HG03108 (cell line): ENCODE data around the gene ADAMTS19.
"Not testable (repeated sequence)": the region's sequence is repeated elsewhere in the genome, so short reads cannot be mapped to it uniquely, and the experiment has no call there.

Experiments used
- ATAC-seq: cut with Tn5 transposase; IDR thresholded peaks from one replicate; pipeline ENCODE4 v1.9.1; 2021; ENCODE audit warnings: moderate library complexity; ENCODE audit not compliant: unreplicated experiment

ADAMTS19 gene, protein sequence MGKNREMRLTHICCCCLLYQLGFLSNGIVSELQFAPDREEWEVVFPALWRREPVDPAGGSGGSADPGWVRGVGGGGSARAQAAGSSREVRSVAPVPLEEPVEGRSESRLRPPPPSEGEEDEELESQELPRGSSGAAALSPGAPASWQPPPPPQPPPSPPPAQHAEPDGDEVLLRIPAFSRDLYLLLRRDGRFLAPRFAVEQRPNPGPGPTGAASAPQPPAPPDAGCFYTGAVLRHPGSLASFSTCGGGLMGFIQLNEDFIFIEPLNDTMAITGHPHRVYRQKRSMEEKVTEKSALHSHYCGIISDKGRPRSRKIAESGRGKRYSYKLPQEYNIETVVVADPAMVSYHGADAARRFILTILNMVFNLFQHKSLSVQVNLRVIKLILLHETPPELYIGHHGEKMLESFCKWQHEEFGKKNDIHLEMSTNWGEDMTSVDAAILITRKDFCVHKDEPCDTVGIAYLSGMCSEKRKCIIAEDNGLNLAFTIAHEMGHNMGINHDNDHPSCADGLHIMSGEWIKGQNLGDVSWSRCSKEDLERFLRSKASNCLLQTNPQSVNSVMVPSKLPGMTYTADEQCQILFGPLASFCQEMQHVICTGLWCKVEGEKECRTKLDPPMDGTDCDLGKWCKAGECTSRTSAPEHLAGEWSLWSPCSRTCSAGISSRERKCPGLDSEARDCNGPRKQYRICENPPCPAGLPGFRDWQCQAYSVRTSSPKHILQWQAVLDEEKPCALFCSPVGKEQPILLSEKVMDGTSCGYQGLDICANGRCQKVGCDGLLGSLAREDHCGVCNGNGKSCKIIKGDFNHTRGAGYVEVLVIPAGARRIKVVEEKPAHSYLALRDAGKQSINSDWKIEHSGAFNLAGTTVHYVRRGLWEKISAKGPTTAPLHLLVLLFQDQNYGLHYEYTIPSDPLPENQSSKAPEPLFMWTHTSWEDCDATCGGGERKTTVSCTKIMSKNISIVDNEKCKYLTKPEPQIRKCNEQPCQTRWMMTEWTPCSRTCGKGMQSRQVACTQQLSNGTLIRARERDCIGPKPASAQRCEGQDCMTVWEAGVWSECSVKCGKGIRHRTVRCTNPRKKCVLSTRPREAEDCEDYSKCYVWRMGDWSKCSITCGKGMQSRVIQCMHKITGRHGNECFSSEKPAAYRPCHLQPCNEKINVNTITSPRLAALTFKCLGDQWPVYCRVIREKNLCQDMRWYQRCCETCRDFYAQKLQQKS

DNA sequence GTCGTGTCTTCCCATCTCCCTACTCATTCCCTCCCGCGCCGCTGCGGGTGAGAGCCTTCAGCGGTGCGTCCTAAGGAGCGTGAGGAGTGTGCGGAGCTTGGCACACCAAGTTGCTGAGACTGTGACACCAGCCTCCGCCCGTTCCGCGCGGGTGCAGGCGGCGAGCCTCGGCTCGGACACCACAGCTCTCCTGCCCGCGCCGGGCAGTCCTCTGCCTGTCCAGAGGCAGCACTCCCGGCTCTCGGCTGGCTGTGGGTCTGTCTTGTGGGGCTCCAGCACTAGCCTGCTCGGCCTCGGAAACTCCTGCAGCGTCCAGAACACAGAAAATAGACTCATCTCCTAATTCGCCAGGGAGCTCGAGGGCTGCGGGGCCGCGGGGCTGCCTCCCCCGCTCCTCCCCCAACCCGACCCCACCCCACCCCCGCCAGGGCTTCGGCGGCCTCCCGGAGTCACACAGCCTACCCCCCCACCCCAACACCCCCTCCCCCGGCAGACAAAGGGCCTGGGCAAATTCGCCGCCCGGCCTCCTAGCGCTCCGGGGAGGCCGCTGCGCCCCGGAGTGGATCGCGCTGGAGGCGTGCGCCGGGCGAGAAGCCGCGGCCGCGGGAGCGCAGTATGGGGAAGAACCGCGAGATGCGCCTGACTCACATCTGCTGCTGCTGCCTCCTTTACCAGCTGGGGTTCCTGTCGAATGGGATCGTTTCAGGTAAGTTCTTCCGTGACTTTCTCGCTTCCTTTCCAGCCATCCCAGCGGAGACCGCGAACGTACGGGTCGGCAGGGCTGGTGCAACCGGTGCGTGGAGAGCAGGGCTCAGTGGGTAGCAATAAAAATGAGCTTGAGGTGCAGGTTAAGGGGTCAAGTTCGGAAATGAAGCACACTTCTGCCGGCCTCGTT, at the start of gene ADAMTS19:
Gene ADAMTS19, plus strand, starts transcription at position 522 of the 895 bp plus-strand sequence. Its CDS starts 94 bp downstream, at position 616.
- ATAC-seq, result no peak

DNA sequence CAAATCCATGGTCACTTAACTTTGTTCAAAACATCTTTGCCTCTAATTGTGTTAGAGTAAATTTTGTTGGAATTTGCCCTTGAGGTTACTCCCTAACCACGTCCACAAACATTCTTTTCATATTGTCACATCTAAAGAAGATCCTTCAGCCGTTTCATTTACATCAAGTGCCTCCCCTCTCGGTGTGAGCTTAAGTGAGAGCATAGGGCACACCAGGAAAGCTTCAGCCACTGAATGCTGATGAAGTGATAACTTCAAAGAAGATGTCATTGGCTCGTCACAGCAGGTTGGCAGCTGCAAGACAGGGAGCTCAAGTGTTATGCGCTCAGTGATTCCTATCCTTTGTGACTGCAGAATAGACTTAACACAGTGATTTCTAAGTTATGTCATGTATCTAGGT, 49.6 kb upstream of the ADAMTS19 start:
- no peak for ATAC-seq

DNA sequence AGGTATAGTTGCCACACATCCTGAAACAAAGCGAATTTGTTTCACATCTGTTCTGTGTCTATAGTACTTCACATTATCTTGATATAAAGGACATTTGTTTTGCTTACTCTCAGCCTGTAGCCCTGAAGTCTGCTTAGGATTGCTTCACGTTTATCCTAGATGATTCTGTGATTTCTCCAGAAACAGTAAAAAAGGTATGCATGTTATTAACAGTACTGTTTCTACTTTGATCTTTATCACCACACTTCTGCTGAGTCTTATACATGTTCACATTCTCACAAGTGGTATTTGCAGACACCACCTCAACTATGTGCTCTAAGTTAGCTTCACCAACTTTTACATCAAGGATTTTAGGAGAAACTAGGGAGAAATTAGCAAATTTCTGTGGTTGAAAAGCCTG, 47.4 kb upstream of the ADAMTS19 start:
- ATAC-seq, result no peak

DNA sequence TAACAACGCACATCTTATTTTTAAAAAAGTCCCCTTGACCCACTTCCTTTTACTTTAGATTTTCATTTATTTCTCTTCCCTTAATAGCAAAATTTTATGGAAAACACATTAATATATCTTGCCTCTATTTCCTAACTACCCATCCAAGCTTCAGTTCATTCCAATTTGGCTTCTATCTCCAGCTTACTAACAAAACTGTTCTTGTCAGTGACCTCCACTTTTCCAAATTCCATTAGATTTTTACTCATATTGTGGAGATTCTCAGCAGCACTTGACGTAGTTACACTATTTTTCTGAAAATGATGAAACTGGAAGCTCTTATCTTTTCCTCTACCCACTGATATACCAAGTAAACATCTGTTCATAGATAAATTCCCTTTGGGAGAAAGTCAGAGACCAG, 46.5 kb upstream of the ADAMTS19 start:
- no peak for ATAC-seq

DNA sequence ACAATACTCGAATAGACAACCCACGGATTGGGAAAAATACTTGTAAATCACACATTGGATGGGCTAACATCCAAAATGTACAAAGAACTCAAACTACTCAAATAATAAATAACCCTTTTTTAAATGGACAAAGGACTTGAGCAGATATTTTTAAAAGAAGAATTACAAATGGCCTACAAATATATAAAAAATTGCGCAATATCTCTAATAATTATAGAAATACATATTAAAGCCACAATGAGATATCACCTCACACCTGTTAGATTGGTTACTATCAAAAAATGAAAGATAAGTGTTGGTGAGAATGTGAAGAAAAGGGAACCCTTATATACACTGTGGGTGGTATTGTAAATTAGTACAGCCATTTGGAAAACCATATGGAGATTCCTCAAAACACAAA, 40.8 kb upstream of the ADAMTS19 start:
- no peak for ATAC-seq

DNA sequence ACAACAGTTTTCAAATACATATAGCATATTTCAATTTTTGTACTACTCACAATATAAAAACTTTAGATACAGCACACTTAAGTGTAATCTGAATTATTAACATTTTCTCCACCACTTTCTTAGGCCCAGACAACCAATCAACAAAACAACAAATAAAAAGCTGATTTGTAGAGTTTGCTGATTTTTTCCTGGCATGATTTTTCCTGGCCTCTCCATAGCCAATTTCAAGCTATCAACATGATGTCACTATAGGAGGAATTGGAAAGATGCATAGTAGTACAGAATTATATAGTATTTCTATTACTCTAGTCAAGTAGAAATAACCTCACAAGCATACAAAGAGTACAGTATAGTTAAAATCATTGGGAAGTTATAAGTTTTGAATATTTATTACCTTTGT, 35.1 kb upstream of the ADAMTS19 start:
- no peak for ATAC-seq

DNA sequence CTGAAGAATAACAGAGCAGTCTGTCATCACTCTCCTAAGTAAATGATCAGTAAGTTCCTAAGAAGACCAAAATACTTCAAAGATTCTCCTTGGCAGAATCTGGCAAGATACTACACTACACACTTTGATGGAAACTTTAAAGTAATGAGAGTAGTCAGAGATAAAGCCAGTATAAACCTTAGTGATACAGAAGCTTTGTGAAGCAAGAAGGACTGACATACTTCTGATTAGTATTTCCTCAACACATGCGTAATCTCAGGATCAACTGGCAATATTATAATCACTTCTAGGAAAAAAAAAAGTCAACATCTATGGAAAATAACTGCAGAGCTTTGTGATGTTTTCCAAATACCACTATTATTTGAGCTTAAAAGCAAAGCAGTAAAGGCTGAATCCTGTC, 34.0 kb upstream of the ADAMTS19 start:
- ATAC-seq, result no peak

DNA sequence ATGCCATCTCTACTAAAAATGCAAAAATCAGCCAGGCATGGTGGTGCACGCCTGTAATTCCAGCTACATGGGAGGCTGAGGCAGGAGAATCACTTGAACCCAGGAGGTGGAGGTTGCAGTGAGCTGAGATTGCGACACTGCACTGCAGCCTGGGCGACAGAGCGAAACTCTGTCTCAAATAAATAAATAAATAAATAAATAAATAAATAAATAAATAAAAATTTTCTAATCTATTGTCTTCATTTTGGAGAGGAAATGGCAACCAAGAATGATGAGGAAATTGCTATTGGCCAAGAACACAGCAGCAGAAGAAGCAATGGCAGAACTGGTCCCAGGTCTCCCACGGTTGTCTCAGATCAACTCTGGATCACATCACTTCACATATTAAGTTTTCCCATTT, 31.5 kb upstream of the ADAMTS19 start:
- ATAC-seq, result not testable (repeated sequence)

DNA sequence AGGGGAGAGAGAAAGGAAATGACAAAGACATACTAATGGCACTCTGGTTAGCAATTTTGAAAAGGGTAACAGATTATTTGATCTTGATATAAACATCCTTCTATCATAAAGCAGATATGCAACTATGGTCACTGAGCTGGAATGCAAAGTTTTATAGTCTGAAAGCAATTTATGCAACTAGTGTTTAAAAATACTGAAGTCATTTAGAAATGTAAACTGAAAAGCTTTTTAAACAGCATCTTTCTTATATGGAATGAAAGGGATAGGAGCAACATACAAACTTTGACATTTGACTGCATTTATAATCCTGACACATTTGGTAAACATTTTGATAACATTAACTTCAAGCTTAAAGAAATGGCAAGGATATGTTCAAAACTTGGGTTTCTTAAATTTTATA, 28.7 kb upstream of the ADAMTS19 start:
- no peak for ATAC-seq

DNA sequence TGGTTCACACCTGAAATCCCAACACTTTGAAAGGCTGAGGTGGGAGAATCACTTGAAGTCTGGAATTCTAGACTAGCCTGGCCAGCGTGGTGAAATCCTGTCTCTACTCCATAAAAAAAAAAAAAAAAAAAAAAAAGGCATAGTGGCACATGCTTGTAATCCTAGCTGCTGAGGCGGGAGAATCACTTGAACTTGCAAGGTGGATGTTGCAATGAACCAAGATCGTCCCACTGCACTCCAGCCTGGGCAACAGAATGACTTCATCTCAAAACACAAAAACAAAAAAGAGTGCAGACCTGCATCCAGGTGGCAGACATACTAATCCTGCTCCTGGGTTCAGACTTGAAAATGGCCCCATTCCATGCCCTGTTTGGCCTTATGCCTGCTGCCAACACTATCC, 21.8 kb upstream of the ADAMTS19 start:
- no peak for ATAC-seq

DNA sequence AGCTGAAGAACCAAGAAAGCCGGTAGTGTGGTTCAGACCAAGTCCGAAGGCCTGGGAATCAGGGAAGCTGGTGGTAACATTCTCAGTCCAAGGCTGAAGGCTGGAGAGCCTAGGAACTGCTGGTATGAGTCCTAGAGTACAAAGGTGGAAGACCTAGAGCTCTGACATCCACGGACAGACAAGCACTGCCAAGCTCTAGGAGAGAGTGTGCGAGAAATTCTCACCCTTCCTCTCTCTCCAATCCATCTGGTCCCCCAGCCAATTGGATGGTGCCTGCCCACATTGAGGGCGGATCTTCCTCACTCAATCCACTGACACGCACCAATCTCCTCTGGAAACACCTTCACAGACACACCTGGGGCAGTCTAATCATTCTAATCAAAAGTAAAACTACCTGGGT, 19.7 kb upstream of the ADAMTS19 start:
- no peak for ATAC-seq

DNA sequence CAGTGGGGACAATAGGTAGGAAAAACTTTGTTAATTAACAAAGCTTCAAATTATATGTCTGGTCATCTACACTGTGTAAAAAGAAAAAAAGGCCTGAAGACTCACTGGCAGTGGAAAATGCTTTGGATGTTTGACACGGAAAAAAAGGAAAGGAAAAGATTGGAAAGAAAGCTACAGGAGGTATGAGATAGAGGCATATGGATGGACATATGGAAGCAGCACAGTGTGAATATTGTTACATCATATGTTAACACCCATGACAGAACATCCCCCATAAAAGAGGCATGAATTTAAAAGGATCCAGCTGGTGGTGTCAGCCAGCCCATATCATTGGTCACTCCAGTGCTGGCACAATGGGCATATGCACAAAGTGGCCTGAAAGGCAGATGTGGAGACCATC, 19.0 kb upstream of the ADAMTS19 start:
- ATAC-seq, result no peak

DNA sequence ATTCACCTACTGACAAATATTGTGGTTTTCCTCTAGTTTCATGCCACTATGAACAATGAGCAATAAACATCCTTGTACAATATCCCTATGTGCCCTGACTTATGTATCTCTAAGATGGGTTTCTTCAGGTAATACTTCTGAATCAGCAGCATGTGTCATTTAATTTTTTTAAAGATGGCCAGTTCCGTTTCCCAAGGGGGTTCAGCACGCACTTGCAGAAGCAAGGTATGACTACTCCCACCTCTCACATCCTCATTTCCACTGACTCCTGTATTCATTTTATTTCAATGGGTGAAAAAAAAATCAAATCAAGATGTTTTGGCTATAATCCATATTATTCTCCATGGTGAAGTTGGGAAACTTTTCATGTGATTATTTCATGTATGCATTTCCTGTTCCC, 14.7 kb upstream of the ADAMTS19 start:
- ATAC-seq, result no peak

DNA sequence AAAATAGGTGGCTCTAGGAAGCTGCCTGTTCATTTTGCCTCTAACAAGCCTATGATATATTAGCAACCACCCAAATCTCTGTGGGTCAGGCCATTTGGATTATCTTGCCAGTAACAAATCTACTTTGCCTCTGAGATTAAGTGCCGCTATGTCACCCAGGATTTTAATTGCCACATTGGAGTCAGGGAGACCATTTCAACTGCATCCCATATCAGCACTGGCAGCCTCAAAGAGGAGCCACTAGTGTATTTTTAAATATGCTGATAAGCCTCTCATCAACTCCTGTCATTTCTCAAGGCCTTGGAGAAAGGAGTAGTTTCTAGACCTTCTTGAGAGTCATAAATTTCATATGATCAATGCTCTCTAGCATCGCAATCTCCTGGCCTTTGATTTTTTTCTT, 12.1 kb upstream of the ADAMTS19 start:
- ATAC-seq, result no peak

DNA sequence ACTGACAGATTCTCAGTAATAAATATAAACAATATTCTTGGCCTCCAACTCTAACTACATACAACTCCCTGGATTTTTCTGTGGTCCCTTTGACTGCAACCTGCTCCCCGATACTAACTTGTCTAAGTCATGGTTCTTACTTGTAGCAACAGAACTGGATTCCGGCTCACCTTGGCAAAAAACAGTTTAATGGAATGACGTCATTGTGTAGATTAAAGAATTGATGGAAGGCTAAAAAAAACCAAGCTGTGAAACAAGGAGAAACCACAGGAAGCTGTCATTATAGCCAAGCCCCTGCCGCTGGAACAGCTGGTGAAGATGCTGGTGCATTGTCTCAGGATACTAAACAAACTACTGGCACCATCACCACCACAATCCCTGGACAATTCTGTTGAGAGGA, 11.4 kb upstream of the ADAMTS19 start:
- ATAC-seq, result no peak

DNA sequence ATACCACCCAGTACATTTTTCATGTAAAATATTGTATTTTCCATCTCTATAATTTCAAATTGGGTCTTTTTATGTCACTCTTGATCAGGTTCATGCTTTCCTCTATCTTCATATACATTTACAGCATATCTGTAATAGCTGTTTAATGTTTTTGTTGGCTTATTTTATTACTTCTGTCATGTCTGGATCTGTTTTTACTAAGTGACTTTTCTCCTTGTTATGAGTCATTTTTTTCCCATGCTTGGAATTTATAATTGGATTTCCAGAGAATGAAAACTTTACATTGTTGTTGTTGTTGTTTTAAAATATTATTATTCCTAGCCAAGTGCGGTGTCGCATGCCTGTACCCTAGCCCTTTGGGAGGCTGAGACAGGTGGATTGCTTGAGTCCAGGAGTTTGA, 5.6 kb upstream of the ADAMTS19 start:
- no peak for ATAC-seq

DNA sequence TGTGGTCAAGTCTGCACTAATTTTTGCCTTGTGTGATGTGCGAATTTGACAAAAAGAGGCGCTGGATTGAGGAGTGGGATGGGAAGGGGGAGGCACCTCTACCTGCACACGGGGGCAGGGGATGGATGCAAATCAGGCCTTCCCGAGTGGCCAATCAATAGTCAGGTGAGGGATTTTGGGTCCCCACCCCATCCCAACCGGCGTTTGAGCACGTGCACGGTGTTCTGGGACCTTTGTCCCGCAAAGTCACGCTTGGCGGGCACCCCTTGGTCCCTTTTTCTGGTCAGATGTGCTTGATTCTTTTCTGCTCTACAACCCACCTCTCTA, 685 bp upstream of the ADAMTS19 start:
- no peak for ATAC-seq

DNA sequence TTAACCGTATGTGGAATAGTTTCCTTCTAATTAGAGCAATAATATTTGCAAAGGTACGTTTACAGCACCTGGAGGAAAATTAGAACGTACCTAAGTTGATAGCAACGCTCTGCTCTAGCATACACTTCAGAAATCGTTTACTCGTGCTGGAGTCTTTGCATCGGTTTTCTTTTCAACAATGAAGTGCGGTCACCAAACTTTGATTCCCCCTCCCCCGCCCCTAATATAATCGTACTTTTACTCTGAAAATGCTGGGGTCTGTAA, 506 bp downstream of the ADAMTS19 start:
- ATAC-seq, result no peak

DNA sequence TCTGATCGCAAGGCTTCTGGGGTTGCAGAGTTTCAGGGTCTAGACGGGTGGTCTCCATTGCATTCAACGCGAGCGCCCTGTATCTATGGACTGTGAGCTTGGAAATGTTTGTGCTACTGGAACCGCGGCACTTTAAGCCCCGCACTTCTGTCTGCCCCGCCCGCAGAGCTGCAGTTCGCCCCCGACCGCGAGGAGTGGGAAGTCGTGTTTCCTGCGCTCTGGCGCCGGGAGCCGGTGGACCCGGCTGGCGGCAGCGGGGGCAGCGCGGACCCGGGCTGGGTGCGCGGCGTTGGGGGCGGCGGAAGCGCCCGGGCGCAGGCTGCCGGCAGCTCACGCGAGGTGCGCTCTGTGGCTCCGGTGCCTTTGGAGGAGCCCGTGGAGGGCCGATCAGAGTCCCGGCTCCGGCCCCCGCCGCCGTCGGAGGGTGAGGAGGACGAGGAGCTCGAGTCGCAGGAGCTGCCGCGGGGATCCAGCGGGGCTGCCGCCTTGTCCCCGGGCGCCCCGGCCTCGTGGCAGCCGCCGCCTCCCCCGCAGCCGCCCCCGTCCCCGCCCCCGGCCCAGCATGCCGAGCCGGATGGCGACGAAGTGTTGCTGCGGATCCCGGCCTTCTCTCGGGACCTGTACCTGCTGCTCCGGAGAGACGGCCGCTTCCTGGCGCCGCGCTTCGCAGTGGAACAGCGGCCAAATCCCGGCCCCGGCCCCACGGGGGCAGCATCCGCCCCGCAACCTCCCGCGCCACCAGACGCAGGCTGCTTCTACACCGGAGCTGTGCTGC, 1.0 kb downstream of the ADAMTS19 start:
- ATAC-seq, result no peak

DNA sequence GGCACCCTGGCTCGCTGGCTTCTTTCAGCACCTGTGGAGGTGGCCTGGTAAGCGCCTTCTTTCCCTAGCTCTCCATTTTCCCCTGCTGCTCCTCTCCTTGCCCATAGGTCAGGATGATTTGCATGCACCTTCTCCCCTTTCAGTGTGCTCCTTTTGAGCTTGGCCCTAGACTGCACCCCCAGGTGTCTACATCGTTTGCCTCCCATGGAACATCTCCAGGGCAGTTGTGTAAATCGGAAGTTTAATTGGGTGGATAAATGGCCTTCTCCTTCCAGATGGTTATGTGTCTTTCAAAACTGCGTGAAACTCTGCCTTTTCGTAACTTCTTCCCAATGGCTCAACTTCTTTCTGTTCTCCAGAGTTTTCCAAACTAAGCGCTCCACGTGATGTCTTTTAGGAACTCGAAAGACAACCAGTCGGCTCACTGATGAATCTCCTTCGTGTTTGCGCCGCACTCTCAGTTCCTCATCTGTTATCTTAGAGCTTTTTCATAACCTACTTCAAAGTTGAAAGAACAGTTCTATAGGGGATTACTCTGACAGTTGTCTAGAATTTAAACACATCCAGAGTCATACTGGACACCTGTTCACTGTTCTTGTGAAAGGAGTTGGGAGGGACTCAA, 1.7 kb downstream of the ADAMTS19 start:
- ATAC-seq, result no peak
